Brain pericyte (primary cell): ENCODE data around the gene EPB41L2.
A peak's percentile ranks its signal among the peaks of the same experiment; 100 is the strongest.

Experiments
- DNase-seq: peaks from one replicate; pipeline ENCODE4 v3.0.0-alpha.2; 2012; ENCODE audit warnings: low read depth, low spot score

EPB41L2 gene

DNA sequence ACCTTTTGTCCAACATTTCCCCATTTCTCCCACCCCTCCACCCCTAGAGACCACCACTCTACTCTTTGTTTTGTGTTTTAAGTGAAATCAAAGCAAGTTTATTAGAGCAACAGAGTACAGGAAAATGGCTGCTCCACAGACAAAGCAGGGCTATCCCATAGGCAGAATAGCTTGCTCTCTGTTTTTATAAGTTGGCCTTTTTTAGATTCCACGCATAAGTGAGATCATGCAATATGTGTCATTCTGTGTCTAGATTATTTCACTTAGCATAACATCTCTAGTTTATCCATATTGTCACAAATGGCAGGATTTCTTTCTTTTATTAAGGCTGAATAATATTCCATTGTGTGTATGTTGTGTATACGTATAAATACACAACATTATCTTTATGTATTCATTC lies 266.0 kb downstream of the EPB41L2 start:
- DNase-seq = no peak

DNA sequence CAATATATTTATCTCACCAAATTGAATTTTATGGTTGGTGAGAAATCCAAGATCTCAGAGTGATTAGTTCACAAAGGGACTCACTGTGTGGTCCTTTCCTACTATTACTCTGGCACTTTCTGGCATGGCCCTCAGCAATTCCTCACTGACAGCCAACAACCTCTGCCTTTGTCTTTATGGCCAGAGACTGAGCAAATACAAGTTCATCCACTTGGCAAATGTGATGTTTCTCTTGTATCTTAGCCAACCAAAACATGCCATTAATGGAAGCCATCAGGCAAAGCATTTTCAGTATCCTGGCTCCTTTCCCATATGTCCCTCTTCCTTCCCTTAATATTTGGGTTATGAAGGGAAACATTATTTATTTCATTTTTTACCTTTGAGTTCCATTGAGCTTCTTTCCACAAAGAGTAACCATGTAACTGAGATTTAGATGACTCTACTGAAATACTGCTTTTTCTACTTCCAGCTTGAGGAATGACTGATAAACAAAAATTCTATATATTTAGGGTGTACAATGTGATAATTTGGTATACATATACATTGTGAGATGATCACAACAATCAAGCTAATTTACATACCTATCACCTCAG lies 266.6 kb downstream of the EPB41L2 start:
- DNase-seq = peak; percentile 74

DNA sequence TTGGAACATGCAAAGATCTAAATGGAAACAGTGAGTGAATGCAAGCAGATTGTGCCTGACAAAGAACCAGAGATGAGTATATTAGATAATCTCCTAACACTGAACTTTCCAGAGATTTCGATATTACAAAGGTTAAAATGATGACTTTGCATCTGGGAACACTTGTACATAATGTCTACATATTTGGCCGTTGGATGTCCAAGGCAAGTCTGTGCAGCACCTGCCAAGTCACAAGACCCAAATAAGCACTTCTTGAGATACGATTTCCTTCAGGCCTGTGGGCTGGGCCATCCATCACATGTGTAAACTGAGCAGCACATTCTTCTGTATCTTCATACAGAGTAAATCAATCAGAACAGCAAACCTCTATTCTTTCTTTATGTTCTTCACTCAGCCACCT lies 268.3 kb downstream of the EPB41L2 start:
- DNase-seq = no peak

DNA sequence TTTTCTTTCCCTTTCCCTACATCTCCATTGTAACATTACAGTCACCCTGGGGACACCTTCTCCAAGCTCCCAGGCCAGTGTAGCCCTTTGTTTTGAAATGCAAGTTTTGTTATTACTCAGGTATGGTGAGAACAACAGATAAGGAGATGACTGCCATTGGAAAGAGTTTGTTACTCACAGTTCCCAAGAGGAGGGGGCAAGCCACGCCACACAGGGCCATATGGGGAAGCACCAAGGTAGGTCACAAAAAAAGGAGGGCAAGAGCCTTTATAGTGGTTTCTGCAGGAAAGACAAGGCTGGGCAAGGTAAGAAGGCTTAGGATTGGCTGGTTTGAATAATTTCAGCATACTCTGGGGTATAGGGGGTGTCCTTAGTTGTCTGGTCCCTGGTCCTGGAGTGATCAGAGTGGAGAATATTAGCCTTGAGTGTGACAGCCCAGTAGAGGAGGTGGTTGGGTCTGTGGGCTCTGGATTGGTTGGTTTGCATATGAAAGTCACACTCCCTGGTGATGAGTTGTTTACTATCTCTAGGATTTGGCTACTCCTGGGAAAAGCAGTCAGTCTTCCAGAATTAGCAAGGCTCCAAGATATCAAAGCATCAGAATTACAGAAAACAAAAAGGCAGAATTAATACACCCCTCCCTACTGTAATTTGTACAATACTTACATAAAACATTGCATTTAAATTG lies 268.9 kb downstream of the EPB41L2 start:
- DNase-seq = no peak
